ENCODE measurements around the gene NPLOC4. TPM values are rescaled to one million over a fixed set of nuclear protein-coding genes. Genes with fewer than 3 reads are reported as not detected.

Gene NPLOC4
- polyA plus RNA-seq, 1 of the 3 experiments (the other 2 are of a cell fraction), result 88.6 TPM

- Histone ChIP-seq H3K4me3 (ENCODE audit: low read depth in 2 of 2, low read length in 1 of 2) (no peak overlapping the region), H3K36me3 (replicated peaks in 1 of 2; ENCODE audit: control insufficient read depth in 1 of 2, insufficient read depth in 2 of 2, low read length in 1 of 2) (peaks cover 0 to 7% of the 10 kb centered on the region in 2 experiments), H3K4me1 (ENCODE audit: control insufficient read depth in 1 of 2, insufficient read depth in 2 of 2, low read depth in 1 of 2, low read length in 1 of 2) (peaks cover 7 to 22% of the 10 kb centered on the region in 2 experiments; a peak in 3 of 4 replicates), H3F3A (replicated peaks; ENCODE audit: insufficient read depth) (peaks cover 8% of the 10 kb centered on the region), H3K27ac (ENCODE audit: low read depth in 2 of 2, low read length in 1 of 2) (no peak overlapping the region), H3K9me3 (no peaks in the 10 kb centered on the region), H3K4me2 (no peak overlapping the region), H3K9me2 (no peaks in the 10 kb centered on the region), H2AFZ (ENCODE audit: low read depth) (no peak overlapping the region), H3K27me3 (ENCODE audit: insufficient read depth) (no peaks in the 10 kb centered on the region), H3K79me2 (ENCODE audit: insufficient read depth) (peaks cover 40% of the 10 kb centered on the region), H4K20me1 (ENCODE audit: insufficient read depth) (peaks cover 29% of the 10 kb centered on the region), H3K9ac (no peak overlapping the region)
- 54% methylated on average over 4 of the region's 4 CpGs for WGBS (ENCODE audit: low lambda C conversion rate)
- POLR2A ChIA-PET, result interaction anchor here (0.6 kb wide), 1 partner anchor 376 kb away, joined by 4 read pairs; no protein-coding TSS in a partner anchor
- no peak for DNase-seq
- TF ChIP-seq FOSL2 (IDR thresholded peaks at IDR 0.05; ENCODE audit: borderline replicate concordance, low read depth) (no peak), FOXJ3 (CRISPR knock-in tag; IDR thresholded peaks at IDR 0.05) (no peak), SIN3A (IDR thresholded peaks at IDR 0.05; ENCODE audit: borderline replicate concordance, low read depth, low read length) (no peak), FOXM1 (IDR thresholded peaks at IDR 0.05; ENCODE audit: low read depth) (no peak), RFX5 (IDR thresholded peaks at IDR 0.05; ENCODE audit: low read length) (no peak), CHD2 (IDR thresholded peaks at IDR 0.05; ENCODE audit: low read length, partially characterized antibody) (no peak), GATA2 (CRISPR knock-in tag; IDR thresholded peaks at IDR 0.05) (no peak), TEAD4 (IDR thresholded peaks at IDR 0.05; ENCODE audit: borderline replicate concordance, insufficient read depth) (no peak), TAF1 (IDR thresholded peaks at IDR 0.05; ENCODE audit: borderline replicate concordance, low read depth, low read length) (no peak), IRF3 (IDR thresholded peaks at IDR 0.05; ENCODE audit: low read depth, low read length) (no peak), RXRA (IDR thresholded peaks at IDR 0.05; ENCODE audit: borderline replicate concordance, low read depth) (no peak), NFIC (IDR thresholded peaks at IDR 0.05; ENCODE audit: borderline replicate concordance) (no peak), CTCF (IDR thresholded peaks at IDR 0.05) (no peak), MAX (IDR thresholded peaks at IDR 0.05; ENCODE audit: low read depth) (no peak), MEF2A (IDR thresholded peaks at IDR 0.05; ENCODE audit: borderline replicate concordance, low read depth) (no peak), YY1 (IDR thresholded peaks at IDR 0.05; ENCODE audit: low read depth) (no peak), ELF1 (IDR thresholded peaks at IDR 0.05) (no peak), JUND (IDR thresholded peaks at IDR 0.05) (no peak), REST (IDR thresholded peaks at IDR 0.05; ENCODE audit: low read depth, low read length) (no peak)
- CTCF ChIA-PET, result interaction anchor here (0.9 kb wide), 1 partner anchor 100 kb away, joined by 3 read pairs; no protein-coding TSS in a partner anchor
Observed at GRCh38 chr17:81638683-81639082, 1.8 kb upstream of the NPLOC4 start.

Measured in SK-N-SH (cell line).